Fibroblast of skin of left quadriceps (primary cell): ENCODE results near the gene A1BG.
"Not testable (repeated sequence)": the region's sequence is repeated elsewhere in the genome, so short reads cannot be mapped to it uniquely, and the experiment has no call there.

Source experiments
- DNase-seq, 2 experiments: peaks; one replicate each; pipeline ENCODE4 v3.0.0-alpha.2; 2013; ENCODE audit warnings: low read depth in 2 of 2

The A1BG gene

GRCh38 chr19:58336820-58337219, 16.5 kb downstream of the A1BG start:
- no peak for DNase-seq

GRCh38 chr19:58336216-58336615, 17.1 kb downstream of the A1BG start:
- DNase-seq = no peak

- no peak for DNase-seq
These were observed 17.7 kb downstream of the A1BG start for GRCh38 chr19:58335630-58336029.

GRCh38 chr19:58334691-58335249, 18.5 kb downstream of the A1BG start:
- DNase-seq = no peak

- DNase-seq = no peak
These were observed 20.6 kb downstream of the A1BG start for GRCh38 chr19:58332697-58333096.

- DNase-seq = no peak
These were observed 22.8 kb downstream of the A1BG start for GRCh38 chr19:58330458-58330857.

- DNase-seq = no peak
These were observed 24.3 kb downstream of the A1BG start for GRCh38 chr19:58328999-58329398.

GRCh38 chr19:58326914-58327726, 26.2 kb downstream of the A1BG start, which contains the start of gene ZSCAN22:
TSS of gene ZSCAN22 (plus strand) at chr19:58326994. CDS start at chr19:58334803, 7,809 bp downstream.
- DNase-seq = peak; percentile 83

DNA sequence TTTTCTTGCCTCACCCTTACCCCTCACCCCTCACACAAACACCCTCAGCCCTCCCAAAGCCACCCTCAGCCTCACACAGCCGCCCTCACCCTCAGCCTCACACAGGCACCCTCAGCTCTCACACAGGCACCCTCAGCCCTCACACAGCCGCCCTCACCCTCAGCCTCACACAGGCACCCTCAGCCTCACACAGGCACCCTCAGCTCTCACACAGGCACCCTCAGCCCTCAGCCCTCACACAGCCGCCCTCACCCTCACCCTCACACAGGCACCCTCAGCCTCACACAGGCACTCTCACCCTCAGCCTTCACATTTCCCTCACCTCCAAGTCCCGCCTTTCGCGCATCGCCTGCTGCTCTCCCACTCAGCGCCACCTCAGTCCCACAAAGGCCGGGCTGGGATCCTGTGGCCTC, 26.8 kb downstream of the A1BG start:
- DNase-seq = no peak

DNA sequence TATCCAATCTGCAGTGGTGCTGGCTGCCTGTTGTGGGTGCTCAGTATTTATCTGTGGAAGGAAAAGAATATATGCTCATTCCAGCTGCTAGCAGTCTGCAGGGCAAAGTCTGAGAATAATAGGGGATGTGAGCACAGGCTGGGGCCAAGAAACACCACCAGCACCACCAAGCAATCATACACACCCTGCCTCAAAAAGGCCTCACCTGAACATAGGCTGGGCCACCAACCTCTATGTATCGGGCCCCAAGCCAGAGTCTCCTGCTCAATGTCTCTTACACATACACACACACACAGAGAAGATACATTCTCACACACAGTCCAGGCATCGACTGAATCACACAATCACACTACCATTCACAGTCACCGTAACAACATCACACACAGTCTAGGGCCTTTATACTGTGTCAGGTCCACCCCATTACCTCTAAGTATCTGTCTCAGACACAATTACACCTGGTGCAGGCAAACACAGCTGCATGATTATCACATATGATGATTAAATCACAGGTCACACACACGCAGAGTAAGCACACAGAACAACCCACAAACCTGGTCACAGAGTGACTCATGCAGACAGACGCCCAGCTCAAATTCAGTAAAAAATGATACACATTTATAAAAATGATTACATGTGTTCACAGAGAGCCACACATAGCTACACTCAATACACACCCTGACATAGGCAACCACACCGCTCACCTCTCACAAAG, 27.8 kb downstream of the A1BG start:
- no peak for DNase-seq

GRCh38 chr19:58319241-58319640, 34.1 kb downstream of the A1BG start:
- DNase-seq = no peak

DNA sequence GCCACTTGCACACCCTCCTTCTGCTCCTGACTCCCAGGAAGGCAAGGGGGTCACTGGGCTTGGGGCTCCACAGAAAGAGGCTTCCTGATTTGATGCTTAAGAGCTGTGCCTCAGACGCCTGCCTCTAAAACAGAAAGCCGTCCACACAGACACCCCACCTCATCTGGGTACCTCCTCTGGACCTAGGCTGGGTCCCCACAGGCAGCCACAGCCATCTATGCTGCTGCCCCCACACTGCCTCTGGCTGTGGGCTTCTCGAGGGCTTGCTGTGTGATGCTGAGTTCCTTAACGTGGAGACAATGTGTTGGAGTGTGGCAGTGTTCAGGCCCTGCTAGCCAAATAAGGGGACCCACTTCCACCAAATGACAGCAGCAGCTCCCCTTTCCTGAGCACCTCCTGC, 35.0 kb downstream of the A1BG start:
- DNase-seq = no peak

GRCh38 chr19:58317476-58318072, 35.7 kb downstream of the A1BG start:
- DNase-seq = peak in 1 of 2 experiments; percentile 11

DNA sequence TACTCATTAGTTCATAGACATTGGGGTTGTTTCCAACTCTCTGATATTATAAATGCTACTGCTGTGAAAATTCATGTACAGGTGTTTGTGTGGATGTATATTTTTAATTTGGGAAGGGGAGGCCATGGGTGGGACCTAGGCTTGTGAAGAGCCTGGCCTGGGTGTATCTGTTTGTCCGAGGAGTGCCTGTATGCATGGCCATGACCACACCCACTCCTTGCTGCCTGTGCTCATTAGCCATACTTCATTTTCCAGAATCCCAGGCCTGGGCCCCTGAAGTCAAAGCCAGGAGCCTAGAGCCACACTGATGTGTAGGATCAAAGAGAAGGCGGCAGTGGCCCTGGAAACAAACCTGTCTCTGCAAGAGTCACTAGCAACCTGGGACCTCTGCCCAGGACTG, 37.7 kb downstream of the A1BG start:
- DNase-seq = no peak

- no peak for DNase-seq
These were observed 41.9 kb downstream of the A1BG start for GRCh38 chr19:58311345-58311865.

GRCh38 chr19:58310685-58311084, 42.6 kb downstream of the A1BG start:
- DNase-seq = not testable (repeated sequence)

DNA sequence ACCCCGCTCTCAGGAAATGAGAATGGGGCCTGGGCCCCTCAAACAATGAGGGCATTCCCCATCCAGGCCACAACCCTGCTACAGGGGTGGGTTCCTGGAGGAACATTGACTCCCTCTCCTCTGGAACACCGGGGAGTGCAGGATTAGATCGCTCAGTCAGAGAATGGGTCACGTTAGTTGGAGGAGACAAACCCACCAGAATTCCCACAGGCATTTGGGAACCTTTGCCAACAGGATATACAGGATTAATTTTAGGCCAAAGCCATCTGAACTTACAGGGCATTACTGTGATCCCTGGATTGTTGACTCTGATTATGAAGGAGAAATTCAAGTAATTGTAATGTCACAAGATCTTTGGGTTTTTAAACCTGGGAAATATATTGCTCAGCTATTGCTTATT, 45.6 kb downstream of the A1BG start:
- DNase-seq = no peak

- no peak for DNase-seq
These were observed 47.4 kb downstream of the A1BG start for GRCh38 chr19:58305932-58306323.

DNA sequence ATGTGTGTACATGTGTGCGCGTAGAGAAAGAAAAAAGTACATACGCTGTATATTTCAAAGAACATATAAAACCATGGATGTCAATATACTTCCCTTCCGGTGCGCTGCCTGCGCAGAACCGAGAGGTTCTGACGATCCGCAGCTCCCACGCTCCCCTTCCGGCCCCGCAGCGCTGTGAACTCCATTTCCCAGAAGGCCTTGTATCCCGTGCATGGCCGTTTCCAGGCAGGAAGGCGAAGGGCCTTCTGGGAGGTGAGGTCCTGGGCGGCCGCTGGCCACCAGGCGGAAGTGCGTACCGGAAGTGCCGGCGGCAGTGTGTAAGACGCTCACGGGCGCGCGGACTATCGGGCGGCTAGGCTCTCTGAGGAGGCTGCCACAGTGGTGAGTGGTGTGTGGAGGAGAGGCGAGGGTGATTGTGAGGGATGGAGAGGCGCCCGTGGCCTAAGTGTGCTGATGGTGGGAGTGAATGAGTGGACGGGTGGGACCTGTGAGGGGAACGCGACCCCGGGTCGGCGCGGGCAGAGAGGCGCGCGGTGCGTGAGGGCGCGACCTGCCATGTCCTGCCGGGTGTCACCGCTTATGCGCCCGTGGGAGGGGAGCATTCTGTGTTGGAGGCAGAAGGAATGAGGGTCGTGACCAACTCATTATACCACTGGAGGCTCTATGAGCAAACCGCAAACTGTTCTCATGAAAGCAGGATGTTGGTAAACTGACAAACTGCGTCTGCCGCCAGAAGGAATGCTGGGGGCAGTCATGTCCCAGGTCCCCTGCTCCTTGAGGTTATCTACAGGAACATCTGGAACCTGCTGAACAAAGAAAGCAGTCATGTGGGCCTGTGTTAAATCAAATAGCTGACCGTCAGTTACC, 48.0 kb downstream of the A1BG start, which contains the start of gene ERVK3-1:
Gene ERVK3-1, plus strand, starts transcription at position 313 of the 867 bp plus-strand sequence. CDS start 6,792 bp downstream, outside the sequence.
- peak; percentile 90 to 92 for DNase-seq

GRCh38 chr19:58304748-58305064, 48.6 kb downstream of the A1BG start:
- no peak for DNase-seq

DNA sequence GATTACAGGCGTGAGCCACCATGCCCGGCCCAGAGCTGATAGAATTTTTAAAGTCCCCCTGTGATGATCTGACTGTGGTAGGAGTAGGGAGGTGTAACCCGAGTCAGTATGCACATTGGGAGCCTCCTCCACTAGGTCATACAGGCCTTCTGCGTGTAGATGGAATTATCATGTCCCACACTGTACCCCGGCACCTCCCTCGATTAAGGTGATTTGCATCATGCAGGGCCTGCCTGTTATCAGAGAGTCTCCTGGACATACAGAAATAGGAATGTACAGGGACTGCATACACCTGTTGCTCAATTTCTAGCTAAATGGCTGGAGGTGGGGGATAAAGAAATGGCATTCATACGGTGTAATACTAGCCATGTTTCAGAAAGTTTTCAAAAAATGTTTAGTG, 49.0 kb downstream of the A1BG start:
- no peak for DNase-seq
